Middle frontal gyrus (tissue), 1 donor: Measurements from ENCODE around the gene TUBA4B.

Experiments used
- DNase-seq: peaks from one replicate; pipeline ENCODE4 v3.0.0-alpha.2; 2015; ENCODE audit warnings: low spot score; ENCODE audit errors: extremely low spot score

Gene TUBA4B

DNA sequence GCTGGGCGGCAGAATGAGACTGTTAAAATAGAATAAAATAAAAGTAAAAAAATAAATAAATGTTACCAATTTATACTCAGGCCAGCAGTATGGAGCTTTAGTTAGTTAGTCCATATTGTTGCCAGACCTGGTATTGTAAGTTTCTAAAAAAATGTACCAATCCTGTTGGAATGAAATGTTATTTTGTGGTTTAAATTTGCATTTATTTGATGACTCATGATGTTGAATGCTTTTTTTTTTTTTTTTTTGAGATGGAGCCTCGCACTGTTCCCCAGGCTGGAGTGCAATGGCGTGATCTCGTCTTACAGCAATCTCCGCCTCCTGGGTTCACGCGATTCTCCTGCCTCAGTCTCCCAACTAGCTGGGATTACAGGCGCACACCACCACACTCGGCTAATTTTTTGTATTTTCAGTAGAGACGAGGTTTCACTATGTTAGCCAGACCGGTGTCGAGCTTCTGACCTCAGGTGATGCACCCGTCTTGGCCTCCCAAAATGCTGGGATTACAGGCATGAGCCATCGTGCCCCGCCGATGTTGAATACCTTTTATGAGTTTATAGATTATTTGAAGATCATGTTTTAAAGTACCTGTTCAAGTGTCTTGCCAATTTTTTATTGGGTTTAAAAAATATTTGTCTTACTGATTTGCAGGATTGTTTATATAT, 61.9 kb downstream of the TUBA4B start:
- no peak for DNase-seq
